Left kidney (tissue), 1 donor: ENCODE results near the gene GPHB5. TPM values are rescaled to one million over a fixed set of nuclear protein-coding genes. Genes with fewer than 3 reads are reported as not detected.

Experiments
- polyA plus RNA-seq: library from polyadenylated mRNA; unstranded; fragments of 120-200 nt; gene quantifications from one replicate; pipeline ENCODE4 v1.2.1, GENCODE V29; 2013; ENCODE audit not compliant: insufficient read length

GPHB5 gene
- polyA plus RNA-seq, 1 donor, result not detected

Other genes with a start within 250 kb of the GPHB5 start
- gene RHOJ, start 114.5 kb downstream of the GPHB5 start, polyA plus RNA-seq, result 21.8 TPM
- 42.6 TPM for gene PPP2R5E, start 224.4 kb upstream of the GPHB5 start, polyA plus RNA-seq